ENCODE results near the gene CADM4. TPM values are rescaled to one million over a fixed set of nuclear protein-coding genes. Genes with fewer than 3 reads are reported as not detected.

Gene CADM4
- total RNA-seq, 1 donor from 2014 or later: 7.7 TPM

GRCh38 chr19:43586346-43586745 is 53.3 kb downstream of the CADM4 start:
- no peak overlapping the region for H3K27ac Mint-ChIP-seq
- H4K20me1 ChIP-seq (ENCODE audit: low read depth): peaks cover 5% of the 10 kb centered on the region
- peaks cover 7% of the 10 kb centered on the region for H3K4me1 Mint-ChIP-seq
- H3K4me1 ChIP-seq: no peaks in the 10 kb centered on the region
- peaks cover 16% of the 10 kb centered on the region for H3K36me3 Mint-ChIP-seq
- H3K9me3 Mint-ChIP-seq: no peaks in the 10 kb centered on the region
- no peaks in the 10 kb centered on the region for H3K36me3 ChIP-seq
- H3K9me3 ChIP-seq (ENCODE audit: low read depth): no peaks in the 10 kb centered on the region
- TF ChIP-seq CTCF (IDR thresholded peaks at IDR 0.05): no peak
- no peak for TF ChIP-seq EZH2phosphoT487 (IDR thresholded peaks at IDR 0.05)
- TF ChIP-seq EZH2 (IDR thresholded peaks at IDR 0.05): no peak
- DNase-seq (ENCODE audit: low spot score): no peak
- H3K9ac ChIP-seq: no peak overlapping the region
- peaks cover 4% of the 10 kb centered on the region for H3K27me3 Mint-ChIP-seq (ENCODE audit: insufficient read depth, low read depth)
- H3K79me2 ChIP-seq (ENCODE audit: low read depth): no peaks in the 10 kb centered on the region
- H3K4me2 ChIP-seq: no peak overlapping the region
- H3F3A ChIP-seq (ENCODE audit: low read depth): peaks cover 11% of the 10 kb centered on the region
- H2AFZ ChIP-seq (replicated peaks): no peak overlapping the region
- H3K27ac ChIP-seq: no peak overlapping the region
- H3K4me3 Mint-ChIP-seq: no peak overlapping the region
- no peaks in the 10 kb centered on the region for H3K27me3 ChIP-seq
- no peak overlapping the region for H3K4me3 ChIP-seq

GRCh38 chr19:43584484-43584883 is 55.2 kb downstream of the CADM4 start:
- H3K27me3 ChIP-seq: no peaks in the 10 kb centered on the region
- Mint-ChIP-seq H3K9me3 (no peaks in the 10 kb centered on the region), H3K4me3 (no peak overlapping the region), H3K27ac (peak overlapping the region; percentile 84), H3K36me3 (peaks cover 14% of the 10 kb centered on the region), H3K27me3 (ENCODE audit: insufficient read depth, low read depth) (peaks cover 4% of the 10 kb centered on the region), H3K4me1 (peaks cover 16% of the 10 kb centered on the region)
- TF ChIP-seq CTCF (IDR thresholded peaks at IDR 0.05): no peak
- TF ChIP-seq EZH2phosphoT487 (IDR thresholded peaks at IDR 0.05): no peak
- TF ChIP-seq EZH2 (IDR thresholded peaks at IDR 0.05): no peak
- H4K20me1 ChIP-seq (ENCODE audit: low read depth): no peaks in the 10 kb centered on the region
- peaks cover 11% of the 10 kb centered on the region for H3F3A ChIP-seq (ENCODE audit: low read depth)
- H3K27ac ChIP-seq: no peak overlapping the region
- H3K36me3 ChIP-seq: no peaks in the 10 kb centered on the region
- H3K4me2 ChIP-seq: no peak overlapping the region
- no peak overlapping the region for H3K9ac ChIP-seq
- peaks cover 6% of the 10 kb centered on the region for H3K4me1 ChIP-seq
- H3K79me2 ChIP-seq (ENCODE audit: low read depth): peaks cover 7% of the 10 kb centered on the region
- H2AFZ ChIP-seq (replicated peaks): no peak overlapping the region
- no peak for DNase-seq (ENCODE audit: low spot score)
- H3K9me3 ChIP-seq (ENCODE audit: low read depth): no peaks in the 10 kb centered on the region
- no peak overlapping the region for H3K4me3 ChIP-seq

- no peak overlapping the region for H3K4me2 ChIP-seq
- peaks cover 17% of the 10 kb centered on the region for H3K36me3 Mint-ChIP-seq
- H4K20me1 ChIP-seq (ENCODE audit: low read depth): no peaks in the 10 kb centered on the region
- H3K79me2 ChIP-seq (ENCODE audit: low read depth): peaks cover 18% of the 10 kb centered on the region
- no peaks in the 10 kb centered on the region for H3K36me3 ChIP-seq
- no peak overlapping the region for H3K4me3 ChIP-seq
- TF ChIP-seq EZH2 (IDR thresholded peaks at IDR 0.05) (no peak), CTCF (IDR thresholded peaks at IDR 0.05) (no peak), EZH2phosphoT487 (IDR thresholded peaks at IDR 0.05) (no peak)
- peaks cover 2% of the 10 kb centered on the region for H3K9me3 Mint-ChIP-seq
- H3K27ac ChIP-seq: no peak overlapping the region
- H3K27me3 ChIP-seq: no peaks in the 10 kb centered on the region
- no peak overlapping the region for H3K4me3 Mint-ChIP-seq
- DNase-seq (ENCODE audit: low spot score): no peak
- no peak overlapping the region for H3K9ac ChIP-seq
- H3K4me1 ChIP-seq: peaks cover 6% of the 10 kb centered on the region
- H3F3A ChIP-seq (ENCODE audit: low read depth): peaks cover 11% of the 10 kb centered on the region
- no peak overlapping the region for H3K27ac Mint-ChIP-seq
- H3K27me3 Mint-ChIP-seq (ENCODE audit: insufficient read depth, low read depth): peaks cover 4% of the 10 kb centered on the region
- H2AFZ ChIP-seq (replicated peaks): no peak overlapping the region
- H3K9me3 ChIP-seq (ENCODE audit: low read depth): no peaks in the 10 kb centered on the region
- H3K4me1 Mint-ChIP-seq: peaks cover 23% of the 10 kb centered on the region
These were observed 57.2 kb downstream of the CADM4 start for GRCh38 chr19:43582495-43582894.

All from neural progenitor cell (in vitro differentiated cells).